ENCODE results near the gene IGFL1.
"Not testable (repeated sequence)": the region's sequence is repeated elsewhere in the genome, so short reads cannot be mapped to it uniquely, and the experiment has no call there.

IGFL1 gene

GRCh38 chr19:46202872-46203860, 26.4 kb upstream of the IGFL1 start:
- no peak for DNase-seq

GRCh38 chr19:46204008-46204407, 25.5 kb upstream of the IGFL1 start:
- no peak for DNase-seq

- no peak for DNase-seq
These were observed 24.2 kb upstream of the IGFL1 start for GRCh38 chr19:46205183-46205984.

GRCh38 chr19:46206176-46206575, 23.4 kb upstream of the IGFL1 start:
- DNase-seq: no peak

GRCh38 chr19:46206682-46207081, 22.9 kb upstream of the IGFL1 start:
- no peak for DNase-seq

- DNase-seq: not testable (repeated sequence)
These were observed 21.7 kb upstream of the IGFL1 start for GRCh38 chr19:46207858-46208257.

- DNase-seq: no peak
These were observed 20.5 kb upstream of the IGFL1 start for GRCh38 chr19:46209051-46209450.

- DNase-seq: no peak
These were observed 20.1 kb upstream of the IGFL1 start for GRCh38 chr19:46209472-46209871.

- DNase-seq: no peak
These were observed 18.9 kb upstream of the IGFL1 start for GRCh38 chr19:46210669-46211068.

- no peak for DNase-seq
These were observed 18.2 kb upstream of the IGFL1 start for GRCh38 chr19:46211201-46211881.

- not testable (repeated sequence) for DNase-seq
These were observed 16.9 kb upstream of the IGFL1 start for GRCh38 chr19:46212592-46212991.

GRCh38 chr19:46213156-46213555, 16.4 kb upstream of the IGFL1 start:
- no peak for DNase-seq

GRCh38 chr19:46213806-46214205, 15.7 kb upstream of the IGFL1 start:
- DNase-seq: no peak

- no peak for DNase-seq
These were observed 12.9 kb upstream of the IGFL1 start for GRCh38 chr19:46216612-46217011.

- DNase-seq: no peak
These were observed 12.1 kb upstream of the IGFL1 start for GRCh38 chr19:46217476-46217875.

- DNase-seq: peak; percentile 1
These were observed 11.4 kb upstream of the IGFL1 start for GRCh38 chr19:46218160-46218559.

GRCh38 chr19:46220038-46220615, 9.4 kb upstream of the IGFL1 start:
- no peak for DNase-seq

GRCh38 chr19:46221152-46221551, 8.4 kb upstream of the IGFL1 start:
- DNase-seq: no peak

GRCh38 chr19:46221981-46222610, 7.4 kb upstream of the IGFL1 start:
- no peak for DNase-seq

- DNase-seq: not testable (repeated sequence)
These were observed 5.8 kb upstream of the IGFL1 start for GRCh38 chr19:46223787-46224186.

- no peak for DNase-seq
These were observed 4.8 kb upstream of the IGFL1 start for GRCh38 chr19:46224773-46225172.

GRCh38 chr19:46225558-46226004, 4.0 kb upstream of the IGFL1 start:
- no peak for DNase-seq

All from CD4-positive, alpha-beta T cell treated with Interleukin-12 subunit alpha and Interleukin-12 subunit beta, for 1 hour (primary cell).